ENCODE results near the gene TTLL10. TPM values are rescaled to one million over a fixed set of nuclear protein-coding genes. Genes with fewer than 3 reads are reported as not detected.

Gene TTLL10
- total and polyA plus RNA-seq, 10 donors = 0.02 to 0.34 (median 0.10) TPM; not detected in 6

DNA sequence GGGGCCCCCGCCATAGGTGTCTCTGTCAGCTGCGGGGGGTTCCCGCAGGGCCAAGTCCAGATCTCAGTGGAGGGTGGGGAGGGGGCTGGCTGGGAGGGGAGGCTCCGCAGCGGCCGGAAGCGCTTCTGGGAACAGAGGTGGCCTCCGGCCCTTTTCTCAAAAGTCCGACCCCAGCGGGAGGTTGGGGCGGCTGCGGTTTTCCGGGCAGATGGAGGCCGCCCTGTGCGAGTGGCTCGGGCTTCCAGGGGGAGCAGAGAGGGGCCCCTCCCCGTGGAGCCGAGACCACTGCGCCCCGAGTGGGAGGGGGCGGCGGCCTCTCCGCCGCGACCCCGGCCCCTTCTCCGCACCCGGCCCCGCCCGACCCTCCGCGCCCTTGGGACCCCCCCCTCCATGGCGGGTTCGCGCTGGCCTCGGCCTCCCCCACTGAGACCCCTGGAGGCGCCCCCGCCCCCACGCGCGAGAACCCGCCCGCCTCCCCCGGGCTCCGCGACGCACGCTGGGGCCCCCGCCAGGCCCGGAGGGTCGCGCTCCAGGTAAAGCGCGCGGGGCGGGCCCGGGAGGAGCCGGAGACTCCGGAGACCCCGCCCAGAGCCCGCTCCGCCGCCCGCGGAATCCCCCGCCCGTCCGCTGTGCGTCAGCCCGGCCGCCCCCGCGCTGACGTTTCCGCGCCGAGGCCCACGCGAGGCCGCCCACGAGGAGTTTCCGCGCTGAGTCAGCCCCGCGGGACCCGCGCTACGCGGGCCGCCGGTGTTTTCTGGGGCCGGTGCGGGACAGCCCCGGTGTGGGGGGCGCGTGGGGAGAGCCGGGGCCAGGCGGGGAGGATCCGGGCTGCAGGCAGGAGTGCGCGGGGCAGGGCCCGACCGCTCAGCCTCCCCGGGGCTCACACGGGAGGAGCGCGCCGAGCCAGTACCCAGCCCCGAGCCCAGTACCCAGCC lies 27.5 kb downstream of the TTLL10 start:
- no peaks in the 10 kb centered on the region for H3K36me3 ChIP-seq
- H3K9me3 ChIP-seq = no peaks in the 10 kb centered on the region
- TF ChIP-seq POLR2AphosphoS5 (IDR thresholded peaks at IDR 0.05) (peak; percentile 50 to 73 (median 63)), POLR2A (IDR thresholded peaks at IDR 0.05) (no peak)
- peaks cover 7 to 39% (median 22%) of the 10 kb centered on the region in 6 donors for H3K4me1 ChIP-seq
- peak overlapping the region in 7 of 8 donors; percentile 38 to 73 (median 43) for H3K4me3 ChIP-seq
- WGBS, 5 donors = 1 to 5% (median 1%) methylated on average over 10 to 109 of the region's 109 CpGs
- peaks cover 0 to 61% (median 16%) of the 10 kb centered on the region in 7 donors for H3K27me3 ChIP-seq (replicated peaks in 1 of 7)
- intact Hi-C loops (cut with DNase I; ENCODE audit: low total_unique reads) = no loop called here
- peak; percentile 91 for DNase-seq
- H3K27ac ChIP-seq = peak overlapping the region in 5 of 8 donors; percentile 33 to 82 (median 71)

DNA sequence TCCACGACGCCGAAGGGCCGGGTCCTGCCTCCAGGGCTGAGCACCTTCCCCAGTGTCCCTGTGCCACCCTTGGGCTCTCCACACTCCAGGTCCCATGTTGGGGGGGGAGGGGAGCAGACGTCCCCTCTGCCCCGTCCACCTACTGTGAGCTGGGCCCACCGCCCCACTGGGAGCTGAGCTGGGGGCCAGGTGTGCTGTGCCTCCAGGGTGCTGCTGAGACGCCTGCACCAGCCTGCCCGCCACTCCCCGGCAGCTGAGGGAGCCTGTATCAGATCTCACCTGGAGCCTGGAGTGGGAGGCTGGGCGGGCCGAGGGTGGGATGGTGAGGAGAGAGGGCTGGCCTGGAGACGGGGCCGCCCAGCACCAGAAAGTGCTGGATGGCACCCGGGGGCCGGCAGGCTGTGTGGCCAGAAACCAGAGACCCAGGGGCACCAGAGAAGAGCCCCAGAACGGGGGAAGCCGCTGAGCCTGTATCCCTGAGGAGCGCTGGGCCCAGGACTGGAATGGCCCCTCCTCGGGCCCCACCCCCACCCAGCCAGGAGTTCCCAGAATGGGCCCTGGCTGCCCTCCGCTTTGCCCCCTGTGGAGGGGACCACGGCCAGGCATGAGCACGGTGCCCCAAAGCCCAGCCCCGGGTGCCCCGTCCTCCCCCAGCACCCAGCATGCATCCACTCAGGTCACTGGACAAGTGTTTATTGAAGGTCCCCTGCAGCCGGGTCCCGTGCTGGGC lies 29.3 kb downstream of the TTLL10 start:
- intact Hi-C loops (cut with DNase I; ENCODE audit: low total_unique reads) = no loop called here
- 84 to 91% (median 85%) methylated on average over 15 to 27 of the region's 27 CpGs for WGBS, 5 donors
- H3K36me3 ChIP-seq = no peaks in the 10 kb centered on the region
- H3K9me3 ChIP-seq = no peaks in the 10 kb centered on the region
- H3K27ac ChIP-seq = no peak overlapping the region
- H3K4me1 ChIP-seq = peaks cover 22 to 58% (median 40%) of the 10 kb centered on the region in 6 donors
- DNase-seq = peak; percentile 73
- TF ChIP-seq POLR2AphosphoS5 (IDR thresholded peaks at IDR 0.05) = no peak
- TF ChIP-seq POLR2A (IDR thresholded peaks at IDR 0.05) = no peak
- TF ChIP-seq, protein P1, sequence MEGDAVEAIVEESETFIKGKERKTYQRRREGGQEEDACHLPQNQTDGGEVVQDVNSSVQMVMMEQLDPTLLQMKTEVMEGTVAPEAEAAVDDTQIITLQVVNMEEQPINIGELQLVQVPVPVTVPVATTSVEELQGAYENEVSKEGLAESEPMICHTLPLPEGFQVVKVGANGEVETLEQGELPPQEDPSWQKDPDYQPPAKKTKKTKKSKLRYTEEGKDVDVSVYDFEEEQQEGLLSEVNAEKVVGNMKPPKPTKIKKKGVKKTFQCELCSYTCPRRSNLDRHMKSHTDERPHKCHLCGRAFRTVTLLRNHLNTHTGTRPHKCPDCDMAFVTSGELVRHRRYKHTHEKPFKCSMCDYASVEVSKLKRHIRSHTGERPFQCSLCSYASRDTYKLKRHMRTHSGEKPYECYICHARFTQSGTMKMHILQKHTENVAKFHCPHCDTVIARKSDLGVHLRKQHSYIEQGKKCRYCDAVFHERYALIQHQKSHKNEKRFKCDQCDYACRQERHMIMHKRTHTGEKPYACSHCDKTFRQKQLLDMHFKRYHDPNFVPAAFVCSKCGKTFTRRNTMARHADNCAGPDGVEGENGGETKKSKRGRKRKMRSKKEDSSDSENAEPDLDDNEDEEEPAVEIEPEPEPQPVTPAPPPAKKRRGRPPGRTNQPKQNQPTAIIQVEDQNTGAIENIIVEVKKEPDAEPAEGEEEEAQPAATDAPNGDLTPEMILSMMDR (IDR thresholded peaks at IDR 0.05 in 8 of 11, conservative IDR thresholded peaks at IDR 0.05 in 3 of 11) = no peak
- no peak overlapping the region for H3K4me3 ChIP-seq
- H3K27me3 ChIP-seq (replicated peaks in 1 of 7) = peaks cover 0 to 80% (median 34%) of the 10 kb centered on the region in 7 donors

DNA sequence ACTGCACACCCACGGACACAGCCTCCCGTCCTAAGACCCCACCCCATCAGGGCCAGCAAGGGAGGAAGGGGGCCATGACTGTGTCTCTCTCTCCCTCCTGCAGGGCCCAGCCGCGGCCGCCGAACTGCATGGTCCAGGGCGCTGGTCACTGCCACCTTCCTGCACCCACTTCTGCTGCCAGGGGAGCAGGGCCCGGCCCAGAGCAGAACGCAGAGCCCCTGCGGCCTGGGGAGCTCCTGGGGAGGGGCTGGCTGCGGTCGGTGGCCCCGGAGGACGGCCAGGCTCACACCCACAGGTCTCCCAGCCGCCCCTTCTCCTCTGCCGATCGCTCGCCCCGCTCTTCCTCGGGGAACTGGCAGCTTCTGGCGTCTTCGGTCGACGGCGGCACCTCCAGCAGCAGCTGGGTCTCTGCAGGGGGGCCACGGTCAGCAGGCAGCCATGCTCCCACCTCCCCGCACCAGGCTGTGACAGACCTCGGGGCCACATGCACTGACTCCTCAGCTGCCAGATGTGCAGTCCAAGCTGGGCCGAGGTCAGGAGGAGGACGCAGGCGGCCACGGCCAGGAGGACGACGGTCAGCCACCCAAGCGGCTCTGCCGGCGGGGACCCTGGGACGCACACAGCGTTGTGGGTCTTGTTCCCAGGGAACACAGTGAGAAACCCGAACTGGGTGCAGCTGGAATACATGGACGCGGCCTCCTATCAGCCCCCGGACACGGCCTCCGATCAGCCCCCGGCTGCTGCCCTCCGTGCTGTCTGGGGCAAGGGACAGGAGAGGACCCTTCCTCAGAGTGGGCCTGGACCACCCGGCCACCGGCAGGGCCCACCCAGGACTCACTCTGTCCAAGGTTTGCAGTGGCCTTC lies 30.1 kb downstream of the TTLL10 start:
- Histone ChIP-seq H3K4me3 (no peak overlapping the region), H3K36me3 (no peaks in the 10 kb centered on the region), H3K9me3 (no peaks in the 10 kb centered on the region), H3K27me3 (replicated peaks in 1 of 7) (peaks cover 0 to 86% (median 34%) of the 10 kb centered on the region in 7 donors), H3K27ac (no peak overlapping the region), H3K4me1 (peaks cover 30 to 66% (median 48%) of the 10 kb centered on the region in 6 donors)
- TF ChIP-seq, protein P1 (IDR thresholded peaks at IDR 0.05 in 8 of 11, conservative IDR thresholded peaks at IDR 0.05 in 3 of 11) = no peak
- no peak for TF ChIP-seq POLR2A (IDR thresholded peaks at IDR 0.05)
- TF ChIP-seq POLR2AphosphoS5 (IDR thresholded peaks at IDR 0.05) = no peak
- peak; percentile 69 for DNase-seq
- intact Hi-C loops (cut with DNase I; ENCODE audit: low total_unique reads) = no loop called here
- 83 to 89% (median 86%) methylated on average over 32 to 49 of the region's 49 CpGs for WGBS, 5 donors

DNA sequence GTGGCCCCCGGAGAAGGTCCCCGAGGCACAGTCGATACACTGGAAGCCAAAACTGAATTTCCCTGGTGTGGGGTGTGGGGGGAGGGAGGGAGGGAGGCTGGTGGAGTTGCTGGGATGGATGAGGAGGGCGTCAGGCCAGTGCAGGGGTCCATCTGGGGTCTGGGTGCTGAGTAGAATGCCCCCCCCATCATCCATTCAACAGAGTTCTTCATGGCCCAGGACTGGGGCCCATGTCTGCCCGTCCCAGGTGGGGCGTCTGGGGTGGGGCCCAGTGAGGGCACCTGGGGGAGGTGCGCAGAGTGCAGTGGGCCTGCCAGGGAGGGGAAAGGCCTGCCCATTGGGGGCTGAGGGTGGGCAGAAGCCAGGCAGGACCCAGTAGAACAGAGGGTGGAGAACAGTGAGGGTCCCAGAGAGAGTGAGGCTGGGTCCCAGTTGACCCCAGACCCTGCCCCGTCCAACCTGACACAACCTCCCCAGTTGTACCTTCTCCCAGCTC lies 30.8 kb downstream of the TTLL10 start:
- H3K27me3 ChIP-seq (replicated peaks in 1 of 7) = peaks cover 0 to 86% (median 34%) of the 10 kb centered on the region in 7 donors
- no peak overlapping the region for H3K4me3 ChIP-seq
- TF ChIP-seq, protein P1 (IDR thresholded peaks at IDR 0.05 in 8 of 11, conservative IDR thresholded peaks at IDR 0.05 in 3 of 11) = no peak
- TF ChIP-seq POLR2A (IDR thresholded peaks at IDR 0.05) = no peak
- no peak for TF ChIP-seq POLR2AphosphoS5 (IDR thresholded peaks at IDR 0.05)
- H3K27ac ChIP-seq = no peak overlapping the region
- H3K9me3 ChIP-seq = no peaks in the 10 kb centered on the region
- no peak for DNase-seq
- 83 to 92% (median 86%) methylated on average over 6 to 8 of the region's 8 CpGs for WGBS, 5 donors
- peaks cover 35 to 72% (median 53%) of the 10 kb centered on the region in 6 donors for H3K4me1 ChIP-seq
- intact Hi-C loops (cut with DNase I; ENCODE audit: low total_unique reads) = no loop called here
- H3K36me3 ChIP-seq = no peaks in the 10 kb centered on the region

Data from spleen (tissue), 11 donors.